ENCODE data around the gene TEX38.

TEX38 gene

DNA sequence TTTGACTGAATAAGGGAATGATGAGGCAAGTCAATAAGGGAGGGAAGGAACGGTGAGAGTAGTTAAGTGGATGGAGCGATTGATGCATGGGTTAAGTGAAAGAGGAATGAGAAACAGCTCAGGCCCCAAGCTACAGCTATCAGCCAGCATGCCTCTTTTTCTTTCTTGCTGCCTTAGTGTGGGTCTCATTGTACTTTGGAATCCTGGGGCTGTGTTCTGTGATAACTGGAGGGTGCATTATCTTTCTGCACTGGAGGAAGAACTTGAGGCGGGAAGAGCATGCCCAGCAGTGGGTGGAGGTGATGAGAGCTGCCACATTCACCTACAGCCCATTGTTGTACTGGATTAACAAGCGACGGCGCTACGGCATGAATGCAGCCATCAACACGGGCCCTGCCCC, 1.0 kb downstream of the TEX38 start:
- Histone ChIP-seq H3K9me2 (replicated peaks; ENCODE audit: control insufficient read depth, low read length) (no peaks in the 10 kb centered on the region), H3K79me2 (ENCODE audit: control insufficient read depth, low read length) (peaks cover 2% of the 10 kb centered on the region), H3K4me1 (ENCODE audit: control insufficient read depth, low read length) (peaks cover 7% of the 10 kb centered on the region)

DNA sequence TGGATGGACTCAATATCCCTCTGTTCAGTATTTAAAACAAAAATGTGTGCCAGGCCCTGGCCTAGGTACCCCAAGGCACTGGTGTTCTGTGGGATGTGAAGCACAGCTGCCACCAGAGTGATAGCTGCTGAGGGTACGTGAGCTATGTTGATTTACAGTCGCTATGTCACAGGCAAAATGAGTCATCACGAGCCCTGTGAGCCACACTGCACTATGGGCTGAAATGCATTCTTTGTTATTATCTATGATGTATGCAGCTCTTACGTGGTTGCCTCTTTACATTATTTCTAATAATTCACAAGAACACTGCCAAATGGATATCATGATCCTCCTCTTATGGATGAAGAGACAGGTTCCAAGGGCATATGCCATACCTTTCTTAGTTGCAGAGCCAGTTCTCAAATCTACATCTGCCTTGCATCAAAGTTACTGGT, 2.1 kb downstream of the TEX38 start:
- no peaks in the 10 kb centered on the region for H4K20me1 ChIP-seq (ENCODE audit: control insufficient read depth, insufficient read depth, low read depth, low read length)

More for the DNA sequence above, 1.0 kb downstream of the TEX38 start:
- TF ChIP-seq EZH2phosphoT487 (IDR thresholded peaks at IDR 0.05; ENCODE audit: borderline replicate concordance, low read length): no peak
- TF ChIP-seq, protein P1, sequence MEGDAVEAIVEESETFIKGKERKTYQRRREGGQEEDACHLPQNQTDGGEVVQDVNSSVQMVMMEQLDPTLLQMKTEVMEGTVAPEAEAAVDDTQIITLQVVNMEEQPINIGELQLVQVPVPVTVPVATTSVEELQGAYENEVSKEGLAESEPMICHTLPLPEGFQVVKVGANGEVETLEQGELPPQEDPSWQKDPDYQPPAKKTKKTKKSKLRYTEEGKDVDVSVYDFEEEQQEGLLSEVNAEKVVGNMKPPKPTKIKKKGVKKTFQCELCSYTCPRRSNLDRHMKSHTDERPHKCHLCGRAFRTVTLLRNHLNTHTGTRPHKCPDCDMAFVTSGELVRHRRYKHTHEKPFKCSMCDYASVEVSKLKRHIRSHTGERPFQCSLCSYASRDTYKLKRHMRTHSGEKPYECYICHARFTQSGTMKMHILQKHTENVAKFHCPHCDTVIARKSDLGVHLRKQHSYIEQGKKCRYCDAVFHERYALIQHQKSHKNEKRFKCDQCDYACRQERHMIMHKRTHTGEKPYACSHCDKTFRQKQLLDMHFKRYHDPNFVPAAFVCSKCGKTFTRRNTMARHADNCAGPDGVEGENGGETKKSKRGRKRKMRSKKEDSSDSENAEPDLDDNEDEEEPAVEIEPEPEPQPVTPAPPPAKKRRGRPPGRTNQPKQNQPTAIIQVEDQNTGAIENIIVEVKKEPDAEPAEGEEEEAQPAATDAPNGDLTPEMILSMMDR (IDR thresholded peaks at IDR 0.05; ENCODE audit: low read depth, low read length, poor library complexity, severe bottlenecking): no peak
- no peak overlapping the region for H3K4me3 ChIP-seq (ENCODE audit: low read length)
- no peaks in the 10 kb centered on the region for H3K9me3 ChIP-seq (ENCODE audit: control insufficient read depth, insufficient read depth, low read length)
- no peak overlapping the region for H3K4me2 ChIP-seq (ENCODE audit: low read length)
- H3K27me3 ChIP-seq (ENCODE audit: control insufficient read depth, low read length): 0 out of 2 replicates have a peak, but pooled peaks cover 3% of the 10 kb centered on the region
- peaks cover 7% of the 10 kb centered on the region; the same call in 1 of the 2 replicates for H3F3A ChIP-seq (ENCODE audit: control insufficient read depth, insufficient read depth)
- H4K20me1 ChIP-seq (ENCODE audit: control insufficient read depth, insufficient read depth, low read depth, low read length): no peaks in the 10 kb centered on the region
- no peak overlapping the region for H3K27ac ChIP-seq (ENCODE audit: low read depth, low read length)
- H3K36me3 ChIP-seq (ENCODE audit: control insufficient read depth, low read length): peaks cover 27% of the 10 kb centered on the region

DNA sequence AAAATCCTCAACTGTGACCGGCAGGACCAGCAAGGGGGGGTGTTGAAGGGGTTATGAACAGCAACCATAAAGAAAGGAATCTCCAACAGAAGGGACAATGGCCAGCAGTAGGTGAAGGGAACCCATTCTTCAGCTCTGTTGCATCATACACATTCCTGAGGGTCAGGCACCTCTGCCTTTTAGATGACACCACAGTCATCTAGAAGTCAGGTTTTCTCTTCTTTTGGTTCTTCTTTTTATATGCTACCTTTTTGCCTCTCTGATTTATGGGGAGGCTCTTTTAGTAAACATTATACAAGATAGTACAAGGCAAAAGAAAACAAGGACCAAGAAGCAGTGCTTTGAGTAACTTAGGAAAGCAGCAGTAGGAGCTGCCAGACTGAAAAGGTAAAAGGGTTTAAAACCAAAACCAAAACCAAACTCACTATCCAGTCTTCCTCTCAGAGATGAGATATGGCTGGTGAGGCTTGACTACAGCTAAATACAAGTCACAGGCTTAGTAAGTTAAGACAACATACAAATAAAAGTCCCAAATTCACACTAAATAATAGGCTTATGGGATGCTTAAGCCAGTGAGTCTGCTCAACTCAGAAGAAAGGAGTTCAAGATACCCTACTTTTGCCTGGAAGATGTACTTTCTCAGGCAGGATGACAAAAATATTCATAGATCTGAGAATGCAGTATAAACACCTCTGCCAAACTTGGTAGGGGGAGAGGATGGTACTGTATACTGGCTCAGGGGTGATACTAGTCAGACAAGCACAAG, 4.1 kb downstream of the TEX38 start:
- H3K4me2 ChIP-seq (ENCODE audit: low read length): no peak overlapping the region
- no peaks in the 10 kb centered on the region for H3F3A ChIP-seq (ENCODE audit: control insufficient read depth, insufficient read depth)
- no peak overlapping the region for H3K4me3 ChIP-seq (ENCODE audit: low read length)
- H3K27ac ChIP-seq (ENCODE audit: low read depth, low read length): no peak overlapping the region
- peaks cover 49% of the 10 kb centered on the region for H3K36me3 ChIP-seq (ENCODE audit: control insufficient read depth, low read length)
- no peaks in the 10 kb centered on the region for H4K20me1 ChIP-seq (ENCODE audit: control insufficient read depth, insufficient read depth, low read depth, low read length)
- TF ChIP-seq, protein P1 (IDR thresholded peaks at IDR 0.05; ENCODE audit: low read depth, low read length, poor library complexity, severe bottlenecking): no peak
- no peak for TF ChIP-seq EZH2phosphoT487 (IDR thresholded peaks at IDR 0.05; ENCODE audit: borderline replicate concordance, low read length)
- H3K79me2 ChIP-seq (ENCODE audit: control insufficient read depth, low read length): no peaks in the 10 kb centered on the region
- no peaks in the 10 kb centered on the region for H3K27me3 ChIP-seq (ENCODE audit: control insufficient read depth, low read length)
- no peaks in the 10 kb centered on the region for H3K9me3 ChIP-seq (ENCODE audit: control insufficient read depth, insufficient read depth, low read length)
- H3K9me2 ChIP-seq (replicated peaks; ENCODE audit: control insufficient read depth, low read length): no peaks in the 10 kb centered on the region
- no peaks in the 10 kb centered on the region for H3K4me1 ChIP-seq (ENCODE audit: control insufficient read depth, low read length)

More for the DNA sequence above, 2.1 kb downstream of the TEX38 start:
- no peaks in the 10 kb centered on the region for H3K79me2 ChIP-seq (ENCODE audit: control insufficient read depth, low read length)
- peaks cover 7% of the 10 kb centered on the region; the same call in 1 of the 2 replicates for H3F3A ChIP-seq (ENCODE audit: control insufficient read depth, insufficient read depth)
- TF ChIP-seq EZH2phosphoT487 (IDR thresholded peaks at IDR 0.05; ENCODE audit: borderline replicate concordance, low read length): no peak
- TF ChIP-seq, protein P1 (IDR thresholded peaks at IDR 0.05; ENCODE audit: low read depth, low read length, poor library complexity, severe bottlenecking): no peak
- H3K4me2 ChIP-seq (ENCODE audit: low read length): no peak overlapping the region
- no peak overlapping the region for H3K4me3 ChIP-seq (ENCODE audit: low read length)
- peaks cover 35% of the 10 kb centered on the region for H3K36me3 ChIP-seq (ENCODE audit: control insufficient read depth, low read length)
- no peak overlapping the region for H3K27ac ChIP-seq (ENCODE audit: low read depth, low read length)
- H3K27me3 ChIP-seq (ENCODE audit: control insufficient read depth, low read length): no peaks in the 10 kb centered on the region
- H3K4me1 ChIP-seq (ENCODE audit: control insufficient read depth, low read length): peaks cover 3% of the 10 kb centered on the region
- no peaks in the 10 kb centered on the region for H3K9me2 ChIP-seq (replicated peaks; ENCODE audit: control insufficient read depth, low read length)
- no peaks in the 10 kb centered on the region for H3K9me3 ChIP-seq (ENCODE audit: control insufficient read depth, insufficient read depth, low read length)
